ENCODE measurements around the gene RAX2.

DNA sequence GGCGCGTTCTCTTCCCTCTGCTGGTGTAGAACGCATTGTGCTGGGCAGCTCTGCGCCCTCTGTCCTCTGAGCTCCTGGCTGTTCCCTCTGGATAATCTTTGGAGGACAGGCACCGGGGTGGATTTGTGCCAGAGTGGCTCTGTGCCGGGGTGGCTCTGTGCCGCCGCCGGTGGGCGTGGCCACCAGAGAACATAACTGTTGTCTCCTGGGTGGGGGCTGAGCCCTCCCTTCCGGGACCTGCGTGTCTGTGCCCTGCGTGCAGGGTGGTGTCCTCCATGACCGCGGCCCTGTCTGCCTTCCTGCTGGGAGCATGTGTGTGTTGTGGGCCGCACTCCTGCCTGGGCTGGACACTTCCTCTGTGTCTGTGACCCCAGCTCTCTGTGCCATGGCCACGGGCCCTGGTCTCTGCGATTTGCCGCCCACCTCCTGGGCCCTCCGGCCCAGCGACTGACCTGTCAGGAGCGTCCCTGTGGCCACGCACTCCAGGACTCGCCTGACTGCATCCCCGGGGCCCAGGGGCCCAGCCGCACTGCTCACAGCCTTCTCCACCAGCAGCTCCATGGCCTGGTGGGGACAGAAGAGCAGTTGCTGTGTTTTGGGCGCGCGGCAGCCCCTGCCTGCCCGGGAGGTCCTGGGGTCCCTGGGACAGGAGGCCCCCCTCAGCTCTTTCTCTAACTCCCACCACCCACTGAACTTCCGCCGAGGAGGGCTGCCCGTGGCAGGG lies 36.6 kb upstream of the RAX2 start:
- TF ChIP-seq, protein P1, sequence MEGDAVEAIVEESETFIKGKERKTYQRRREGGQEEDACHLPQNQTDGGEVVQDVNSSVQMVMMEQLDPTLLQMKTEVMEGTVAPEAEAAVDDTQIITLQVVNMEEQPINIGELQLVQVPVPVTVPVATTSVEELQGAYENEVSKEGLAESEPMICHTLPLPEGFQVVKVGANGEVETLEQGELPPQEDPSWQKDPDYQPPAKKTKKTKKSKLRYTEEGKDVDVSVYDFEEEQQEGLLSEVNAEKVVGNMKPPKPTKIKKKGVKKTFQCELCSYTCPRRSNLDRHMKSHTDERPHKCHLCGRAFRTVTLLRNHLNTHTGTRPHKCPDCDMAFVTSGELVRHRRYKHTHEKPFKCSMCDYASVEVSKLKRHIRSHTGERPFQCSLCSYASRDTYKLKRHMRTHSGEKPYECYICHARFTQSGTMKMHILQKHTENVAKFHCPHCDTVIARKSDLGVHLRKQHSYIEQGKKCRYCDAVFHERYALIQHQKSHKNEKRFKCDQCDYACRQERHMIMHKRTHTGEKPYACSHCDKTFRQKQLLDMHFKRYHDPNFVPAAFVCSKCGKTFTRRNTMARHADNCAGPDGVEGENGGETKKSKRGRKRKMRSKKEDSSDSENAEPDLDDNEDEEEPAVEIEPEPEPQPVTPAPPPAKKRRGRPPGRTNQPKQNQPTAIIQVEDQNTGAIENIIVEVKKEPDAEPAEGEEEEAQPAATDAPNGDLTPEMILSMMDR (conservative IDR thresholded peaks at IDR 0.05), result no peak
- TF ChIP-seq ZFX (IDR thresholded peaks at IDR 0.05), result no peak
